HepG2 (cell line): ENCODE results near the gene SIVA1. TPM values are rescaled to one million over a fixed set of nuclear protein-coding genes. Genes with fewer than 3 reads are reported as not detected.

ENCODE experiments used
- CBX5 ChIP-seq: sonication (generic); formaldehyde crosslinking; IDR thresholded peaks from 2 replicates; pipeline ENCODE4 v1.4.0; 2020; ENCODE audit warnings: missing genetic modification reagents, borderline replicate concordance
- DNMT3B ChIP-seq: conservative IDR thresholded peaks from 2 replicates; pipeline ENCODE4 v1.6.1; 2016; ENCODE audit warnings: missing biosample characterization, control low read depth
- RAD21 ChIP-seq: fragments of 450-650 bp; formaldehyde crosslinking; IDR thresholded peaks from 2 replicates; pipeline ENCODE4 v1.5.0; 2020; ENCODE audit warnings: mild to moderate bottlenecking
- ZFP82 ChIP-seq: sonication (generic); formaldehyde crosslinking; IDR thresholded peaks from 2 replicates; pipeline ENCODE4 v1.5.1; 2020; ENCODE audit warnings: mild to moderate bottlenecking, missing genetic modification reagents, borderline replicate concordance
- ZNF292 ChIP-seq: sonication (generic); formaldehyde crosslinking; IDR thresholded peaks from 2 replicates; pipeline ENCODE4 v1.8.1; 2022; ENCODE audit warnings: mild to moderate bottlenecking, low read depth, missing genetic modification reagents, borderline replicate concordance
- ZNF777 ChIP-seq: sonication (generic); formaldehyde crosslinking; IDR thresholded peaks from 2 replicates; pipeline ENCODE4 v1.4.0; 2020; ENCODE audit warnings: missing genetic modification reagents
- ZSCAN30 ChIP-seq: sonication (generic); formaldehyde crosslinking; IDR thresholded peaks from 2 replicates; pipeline ENCODE4 v1.5.0; 2020; ENCODE audit warnings: mild to moderate bottlenecking, missing genetic modification reagents
- polyA plus RNA-seq, 8 experiments: library from polyadenylated mRNA; depleted of rRNA in 3 of 8; stranded (reverse) in 7 of 8; unstranded in 1 of 8; fragments of >200 nt; fragmentation: Illumina TruSeq in 4 of 8; extraction: Trizol in 4 of 8; gene quantifications; 2 replicates each; pipeline versions ENCODE4 v1.2.1 to v1.2.3, GENCODE V29; 2011 to 2016; ENCODE audit warnings: low read depth in 4 of 8, missing spikeins in 1 of 8, mixed read lengths in 1 of 8; ENCODE audit not compliant: insufficient read depth in 1 of 8
- total RNA-seq, 5 experiments: library from RNA; depleted of rRNA; stranded (reverse); fragments of >200 nt; fragmentation: Illumina TruSeq; extraction: Trizol; gene quantifications; 2 replicates each; pipeline ENCODE4 v1.2.3, GENCODE V29; 2016; ENCODE audit warnings: low read depth in 1 of 5
- TF ChIP-seq, protein P1 (sequence below): sonication (generic); formaldehyde crosslinking; IDR thresholded peaks from 2 replicates; pipeline ENCODE4 v1.4.0; 2020; ENCODE audit warnings: missing genetic modification reagents
- TF ChIP-seq, protein P2 (sequence below): sonication (generic); formaldehyde crosslinking; IDR thresholded peaks from 2 replicates; pipeline ENCODE4 v1.8.0; 2023; ENCODE audit warnings: mild to moderate bottlenecking, missing genetic modification reagents
- TF ChIP-seq, protein P3 (sequence below), 2 experiments: fragments of 450-650 bp in 1 of 2; sonication (generic) in 1 of 2; formaldehyde crosslinking in 1 of 2; IDR thresholded peaks; 2 replicates each; pipeline versions ENCODE4 v1.6.1 to v1.8.0; 2016 to 2022; ENCODE audit warnings: antibody characterized with exemption in 1 of 2, mild to moderate bottlenecking in 1 of 2, missing genetic modification reagents in 1 of 2
- TF ChIP-seq, protein P4 (sequence below): sonication (generic); formaldehyde crosslinking; IDR thresholded peaks from 2 replicates; pipeline ENCODE4 v1.8.1; 2023; ENCODE audit warnings: missing genetic modification reagents, inconsistent platforms, borderline replicate concordance

The SIVA1 gene
- total and polyA plus RNA-seq, 2 of the 13 experiments (the other 11 are each of a cell fraction or from before 2014, with no cell fraction given): 123 to 186 TPM

DNA sequence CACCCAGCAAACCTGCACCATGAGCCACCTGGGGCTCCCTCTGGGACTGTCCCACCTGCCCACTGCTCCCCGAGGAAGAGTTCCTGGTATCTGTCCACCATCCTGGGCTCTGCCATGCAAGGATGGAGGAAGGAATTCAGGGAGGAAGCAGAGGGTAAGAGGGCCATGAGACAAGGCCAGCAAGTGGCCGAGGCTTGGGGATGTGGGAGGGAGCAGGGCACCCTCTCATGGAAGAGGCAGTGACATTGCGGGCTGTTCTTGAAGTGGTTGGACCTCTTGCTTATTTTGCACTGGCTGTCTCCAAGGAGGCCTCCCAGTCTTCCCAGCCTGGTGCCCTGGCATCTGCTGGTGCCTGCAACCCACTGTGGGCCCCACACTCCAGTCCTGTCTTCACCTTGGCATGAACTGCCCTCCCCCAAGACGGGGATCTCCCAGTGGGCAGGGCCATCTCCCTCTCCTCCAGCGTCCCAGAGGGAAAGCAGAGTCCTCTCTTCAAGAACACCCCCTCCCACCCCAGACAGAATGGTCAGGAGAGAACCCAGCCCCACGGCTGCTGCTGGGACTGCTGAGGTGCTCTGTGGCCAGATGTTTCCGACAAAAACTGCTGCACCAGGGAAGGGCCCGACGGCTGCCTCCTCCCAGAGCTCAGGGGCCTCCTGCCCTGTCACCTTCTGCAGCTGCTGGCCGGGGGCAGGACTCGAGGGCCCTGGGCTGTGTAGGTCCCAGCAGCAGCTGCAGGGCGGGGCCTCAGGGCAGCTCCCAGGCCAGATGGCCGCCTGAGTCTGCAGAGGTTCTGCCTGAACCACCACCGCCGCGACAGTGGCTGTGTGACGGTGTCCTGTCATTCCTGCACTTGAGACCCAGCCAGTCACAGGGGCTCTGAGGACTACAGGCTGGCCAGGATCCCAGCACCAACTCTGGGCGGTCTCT, 44.4 kb downstream of the SIVA1 start (continued):
- TF ChIP-seq DNMT3B (CRISPR knock-in tag) (no peak), ZNF292 (CRISPR knock-in tag) (peak; percentile 83), ZFP82 (no peak), ZNF777 (peak; percentile 75), RAD21 (CRISPR knock-in tag) (no peak), CBX5 (CRISPR knock-in tag) (no peak), ZSCAN30 (CRISPR knock-in tag) (no peak)
- TF ChIP-seq, protein P1, sequence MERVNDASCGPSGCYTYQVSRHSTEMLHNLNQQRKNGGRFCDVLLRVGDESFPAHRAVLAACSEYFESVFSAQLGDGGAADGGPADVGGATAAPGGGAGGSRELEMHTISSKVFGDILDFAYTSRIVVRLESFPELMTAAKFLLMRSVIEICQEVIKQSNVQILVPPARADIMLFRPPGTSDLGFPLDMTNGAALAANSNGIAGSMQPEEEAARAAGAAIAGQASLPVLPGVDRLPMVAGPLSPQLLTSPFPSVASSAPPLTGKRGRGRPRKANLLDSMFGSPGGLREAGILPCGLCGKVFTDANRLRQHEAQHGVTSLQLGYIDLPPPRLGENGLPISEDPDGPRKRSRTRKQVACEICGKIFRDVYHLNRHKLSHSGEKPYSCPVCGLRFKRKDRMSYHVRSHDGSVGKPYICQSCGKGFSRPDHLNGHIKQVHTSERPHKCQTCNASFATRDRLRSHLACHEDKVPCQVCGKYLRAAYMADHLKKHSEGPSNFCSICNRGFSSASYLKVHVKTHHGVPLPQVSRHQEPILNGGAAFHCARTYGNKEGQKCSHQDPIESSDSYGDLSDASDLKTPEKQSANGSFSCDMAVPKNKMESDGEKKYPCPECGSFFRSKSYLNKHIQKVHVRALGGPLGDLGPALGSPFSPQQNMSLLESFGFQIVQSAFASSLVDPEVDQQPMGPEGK (CRISPR knock-in tag): peak; percentile 46; the same call in 1 of the 2 replicates
- TF ChIP-seq, protein P2, sequence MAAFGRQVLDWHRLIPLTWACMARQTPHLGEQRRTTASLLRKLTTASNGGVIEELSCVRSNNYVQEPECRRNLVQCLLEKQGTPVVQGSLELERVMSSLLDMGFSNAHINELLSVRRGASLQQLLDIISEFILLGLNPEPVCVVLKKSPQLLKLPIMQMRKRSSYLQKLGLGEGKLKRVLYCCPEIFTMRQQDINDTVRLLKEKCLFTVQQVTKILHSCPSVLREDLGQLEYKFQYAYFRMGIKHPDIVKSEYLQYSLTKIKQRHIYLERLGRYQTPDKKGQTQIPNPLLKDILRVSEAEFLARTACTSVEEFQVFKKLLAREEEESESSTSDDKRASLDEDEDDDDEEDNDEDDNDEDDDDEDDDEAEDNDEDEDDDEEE (CRISPR knock-in tag): no peak
- TF ChIP-seq, protein P3, sequence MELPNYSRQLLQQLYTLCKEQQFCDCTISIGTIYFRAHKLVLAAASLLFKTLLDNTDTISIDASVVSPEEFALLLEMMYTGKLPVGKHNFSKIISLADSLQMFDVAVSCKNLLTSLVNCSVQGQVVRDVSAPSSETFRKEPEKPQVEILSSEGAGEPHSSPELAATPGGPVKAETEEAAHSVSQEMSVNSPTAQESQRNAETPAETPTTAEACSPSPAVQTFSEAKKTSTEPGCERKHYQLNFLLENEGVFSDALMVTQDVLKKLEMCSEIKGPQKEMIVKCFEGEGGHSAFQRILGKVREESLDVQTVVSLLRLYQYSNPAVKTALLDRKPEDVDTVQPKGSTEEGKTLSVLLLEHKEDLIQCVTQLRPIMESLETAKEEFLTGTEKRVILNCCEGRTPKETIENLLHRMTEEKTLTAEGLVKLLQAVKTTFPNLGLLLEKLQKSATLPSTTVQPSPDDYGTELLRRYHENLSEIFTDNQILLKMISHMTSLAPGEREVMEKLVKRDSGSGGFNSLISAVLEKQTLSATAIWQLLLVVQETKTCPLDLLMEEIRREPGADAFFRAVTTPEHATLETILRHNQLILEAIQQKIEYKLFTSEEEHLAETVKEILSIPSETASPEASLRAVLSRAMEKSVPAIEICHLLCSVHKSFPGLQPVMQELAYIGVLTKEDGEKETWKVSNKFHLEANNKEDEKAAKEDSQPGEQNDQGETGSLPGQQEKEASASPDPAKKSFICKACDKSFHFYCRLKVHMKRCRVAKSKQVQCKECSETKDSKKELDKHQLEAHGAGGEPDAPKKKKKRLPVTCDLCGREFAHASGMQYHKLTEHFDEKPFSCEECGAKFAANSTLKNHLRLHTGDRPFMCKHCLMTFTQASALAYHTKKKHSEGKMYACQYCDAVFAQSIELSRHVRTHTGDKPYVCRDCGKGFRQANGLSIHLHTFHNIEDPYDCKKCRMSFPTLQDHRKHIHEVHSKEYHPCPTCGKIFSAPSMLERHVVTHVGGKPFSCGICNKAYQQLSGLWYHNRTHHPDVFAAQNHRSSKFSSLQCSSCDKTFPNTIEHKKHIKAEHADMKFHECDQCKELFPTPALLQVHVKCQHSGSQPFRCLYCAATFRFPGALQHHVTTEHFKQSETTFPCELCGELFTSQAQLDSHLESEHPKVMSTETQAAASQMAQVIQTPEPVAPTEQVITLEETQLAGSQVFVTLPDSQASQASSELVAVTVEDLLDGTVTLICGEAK (IDR thresholded peaks at IDR 0.05): no peak
- TF ChIP-seq, protein P3 (CRISPR knock-in tag; IDR thresholded peaks at IDR 0.05): no peak
- TF ChIP-seq, protein P4, sequence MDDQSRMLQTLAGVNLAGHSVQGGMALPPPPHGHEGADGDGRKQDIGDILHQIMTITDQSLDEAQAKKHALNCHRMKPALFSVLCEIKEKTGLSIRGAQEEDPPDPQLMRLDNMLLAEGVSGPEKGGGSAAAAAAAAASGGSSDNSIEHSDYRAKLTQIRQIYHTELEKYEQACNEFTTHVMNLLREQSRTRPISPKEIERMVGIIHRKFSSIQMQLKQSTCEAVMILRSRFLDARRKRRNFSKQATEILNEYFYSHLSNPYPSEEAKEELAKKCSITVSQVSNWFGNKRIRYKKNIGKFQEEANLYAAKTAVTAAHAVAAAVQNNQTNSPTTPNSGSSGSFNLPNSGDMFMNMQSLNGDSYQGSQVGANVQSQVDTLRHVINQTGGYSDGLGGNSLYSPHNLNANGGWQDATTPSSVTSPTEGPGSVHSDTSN (CRISPR knock-in tag): no peak
